Spleen (tissue), 11 donors: ENCODE measurements around the gene AFMID. TPM values are rescaled to one million over a fixed set of nuclear protein-coding genes. Genes with fewer than 3 reads are reported as not detected.

ENCODE experiments used
- DNase-seq: peaks from one replicate; pipeline ENCODE4 v3.0.0-alpha.2; 2020
- H3K27ac ChIP-seq, 8 donors: fragments of 200-600 bp; sonication (generic) in 7 of 8; 1 replicate in 4 of 8; 2 replicates in 4 of 8; pipeline versions ENCODE4 v1.5.0 to v1.8.0; 2016 to 2021; ENCODE audit warnings: inconsistent platforms in 4 of 8, mild to moderate bottlenecking in 4 of 8, moderate library complexity in 1 of 8
- H3K27me3 ChIP-seq, 7 donors: fragments of 200-600 bp; sonication (generic) in 6 of 7; replicated peaks in 1 of 7; 1 replicate in 4 of 7; 2 replicates in 3 of 7; pipeline versions ENCODE4 v1.5.0 to v1.8.0; 2016 to 2021; ENCODE audit warnings: inconsistent platforms in 3 of 7, mild to moderate bottlenecking in 1 of 7
- H3K36me3 ChIP-seq, 6 donors: fragments of 200-600 bp; sonication (generic) in 5 of 6; 1 replicate in 4 of 6; 2 replicates in 2 of 6; pipeline versions ENCODE4 v1.5.0 to v1.8.0; 2016 to 2021; ENCODE audit warnings: inconsistent platforms in 2 of 6
- H3K4me1 ChIP-seq, 6 donors: fragments of 200-600 bp; sonication (generic) in 5 of 6; 1 replicate in 3 of 6; 2 replicates in 3 of 6; pipeline versions ENCODE4 v1.5.0 to v1.8.0; 2016 to 2021; ENCODE audit warnings: inconsistent platforms in 3 of 6
- H3K4me3 ChIP-seq, 8 donors: fragments of 200-600 bp; sonication (generic) in 7 of 8; 1 replicate in 4 of 8; 2 replicates in 4 of 8; pipeline versions ENCODE4 v1.5.0 to v1.8.0; 2016 to 2021; ENCODE audit warnings: inconsistent platforms in 4 of 8, mild to moderate bottlenecking in 4 of 8, moderate library complexity in 2 of 8
- H3K9me3 ChIP-seq, 8 donors: fragments of 200-600 bp; sonication (generic) in 7 of 8; 1 replicate in 4 of 8; 2 replicates in 4 of 8; pipeline versions ENCODE4 v1.5.0 to v1.8.0; 2016 to 2021; ENCODE audit warnings: inconsistent platforms in 4 of 8
- CTCF ChIP-seq, 11 experiments: fragments of 200-600 bp in 7 of 11; fragments of 450-650 bp in 4 of 11; sonication (generic) in 4 of 11; IDR thresholded peaks in 8 of 11; conservative IDR thresholded peaks in 3 of 11; 1 replicate in 7 of 11; 2 replicates in 4 of 11; pipeline versions ENCODE4 v1.4.0 to v1.8.0; 2016 to 2021; ENCODE audit warnings: antibody characterized with exemption in 11 of 11, inconsistent platforms in 4 of 11, mild to moderate bottlenecking in 1 of 11
- POLR2A ChIP-seq, 3 donors: fragments of 450-650 bp; IDR thresholded peaks; one replicate each; pipeline ENCODE4 v1.5.1; 2017; ENCODE audit warnings: antibody characterized with exemption in 3 of 3, mild to moderate bottlenecking in 1 of 3
- POLR2AphosphoS5 ChIP-seq, 3 donors: sonication (generic); formaldehyde crosslinking; IDR thresholded peaks; one replicate each; pipeline ENCODE4 v1.5.1; 2017; ENCODE audit warnings: antibody characterized with exemption in 3 of 3
- WGBS, 5 donors: extraction: QIAGEN DNeasy Blood & Tissue Kit in 3 of 5; methylation state at CpG; one replicate each; pipeline versions ENCODE4 v1.1.5 to v1.1.7; 2013 to 2018; 5-methylcytosine and 5-hydroxymethylcytosine counted together
- intact Hi-C: fragments of 100-400 bp; cut with DNase I; formaldehyde crosslinking; loops from one replicate; pipeline ENCODE4 v1.15.0; 2023; ENCODE audit warnings: low total_unique reads
- polyA plus RNA-seq, 3 donors: library from polyadenylated mRNA; stranded (reverse); fragments of 200-250 nt; gene quantifications; one replicate each; pipeline ENCODE4 v1.2.1, GENCODE V29; 2013
- total RNA-seq, 7 donors: library from RNA; depleted of rRNA in 3 of 7; stranded (reverse); fragments of >200 nt in 3 of 7; fragmentation: NEBNext Ultra II Directional in 4 of 7; extraction: Animal tissue kit (Norgen Biotek cat#: 25700) in 4 of 7; gene quantifications; one replicate each; pipeline versions ENCODE4 v1.1.0 to v1.2.1, GENCODE V29; 2016 to 2021
- donor health status: healthy with polysubstance abuse.
- donor health status: DM: no; HTN: no; CAD: no; lungs with moderate emphysema.
- donor health status: DM: no; HTN: no; CAD: no.
- donor health status: Bipolar disorder and iron deficiency.
- donor health status: healthy.
- donor health status: DM: no; HTN: no; CAD: no.
- donor health status: DM: yes; HTN: yes; CAD: no.

Gene AFMID
- total and polyA plus RNA-seq, 10 donors, result 13.1 to 42.5 (median 24.2) TPM

- TF ChIP-seq CTCF (IDR thresholded peaks at IDR 0.05 in 8 of 11, conservative IDR thresholded peaks at IDR 0.05 in 3 of 11) (no peak), POLR2A (IDR thresholded peaks at IDR 0.05) (no peak), POLR2AphosphoS5 (IDR thresholded peaks at IDR 0.05) (no peak)
- WGBS, 5 donors, result 92 to 98% (median 95%) methylated on average over 6 of the region's 6 CpGs
- no peak for DNase-seq
- Histone ChIP-seq H3K36me3 (peaks cover 0 to 61% (median 3%) of the 10 kb centered on the region in 6 donors), H3K4me1 (peaks cover 0 to 19% (median 1%) of the 10 kb centered on the region in 6 donors), H3K27ac (peak overlapping the region in 2 of 8 donors; percentile 86 to 92), H3K4me3 (no peak overlapping the region), H3K27me3 (no peaks in the 10 kb centered on the region), H3K9me3 (no peaks in the 10 kb centered on the region)
- intact Hi-C loops, result no loop called here
Observed at GRCh38 chr17:78200451-78200850, 13.3 kb downstream of the AFMID start.

GRCh38 chr17:78202666-78203065 lies 15.5 kb downstream of the AFMID start:
- WGBS, 5 donors, result 76 to 84% (median 81%) methylated on average over 8 of the region's 8 CpGs
- Histone ChIP-seq H3K4me3 (no peak overlapping the region), H3K9me3 (no peaks in the 10 kb centered on the region), H3K27me3 (no peaks in the 10 kb centered on the region), H3K36me3 (peaks cover 0 to 48% (median 0%) of the 10 kb centered on the region in 6 donors), H3K27ac (no peak overlapping the region), H3K4me1 (peaks cover 0 to 19% (median 1%) of the 10 kb centered on the region in 6 donors)
- intact Hi-C loops, result no loop called here
- no peak for DNase-seq
- TF ChIP-seq POLR2A (IDR thresholded peaks at IDR 0.05) (no peak), POLR2AphosphoS5 (IDR thresholded peaks at IDR 0.05) (no peak), CTCF (IDR thresholded peaks at IDR 0.05 in 8 of 11, conservative IDR thresholded peaks at IDR 0.05 in 3 of 11) (no peak)

GRCh38 chr17:78204387-78205123 lies 17.4 kb downstream of the AFMID start:
- H3K9me3 ChIP-seq, result no peaks in the 10 kb centered on the region
- 91 to 95% (median 94%) methylated on average over 17 to 22 of the region's 22 CpGs for WGBS, 5 donors
- DNase-seq, result no peak
- H3K4me3 ChIP-seq, result no peak overlapping the region
- no peak for TF ChIP-seq CTCF (IDR thresholded peaks at IDR 0.05 in 8 of 11, conservative IDR thresholded peaks at IDR 0.05 in 3 of 11)
- no peak for TF ChIP-seq POLR2A (IDR thresholded peaks at IDR 0.05)
- TF ChIP-seq POLR2AphosphoS5 (IDR thresholded peaks at IDR 0.05), result no peak
- peaks cover 0 to 43% (median 0%) of the 10 kb centered on the region in 6 donors for H3K36me3 ChIP-seq
- no peak overlapping the region for H3K27ac ChIP-seq
- no peaks in the 10 kb centered on the region for H3K27me3 ChIP-seq
- intact Hi-C loops, result no loop called here
- peaks cover 0 to 2% (median 0%) of the 10 kb centered on the region in 6 donors for H3K4me1 ChIP-seq

- Histone ChIP-seq H3K4me1 (no peaks in the 10 kb centered on the region), H3K4me3 (no peak overlapping the region), H3K9me3 (no peaks in the 10 kb centered on the region), H3K27me3 (no peaks in the 10 kb centered on the region), H3K36me3 (peaks cover 0 to 43% (median 0%) of the 10 kb centered on the region in 6 donors), H3K27ac (no peak overlapping the region)
- intact Hi-C loops, result no loop called here
- no peak for TF ChIP-seq CTCF (IDR thresholded peaks at IDR 0.05 in 8 of 11, conservative IDR thresholded peaks at IDR 0.05 in 3 of 11)
- no peak for TF ChIP-seq POLR2AphosphoS5 (IDR thresholded peaks at IDR 0.05)
- TF ChIP-seq POLR2A (IDR thresholded peaks at IDR 0.05), result no peak
- 91 to 100% (median 93%) methylated on average over 12 to 17 of the region's 17 CpGs for whole genome bisulfite sequencing, 5 donors
- no peak for DNase-seq
Observed at GRCh38 chr17:78205124-78205775, 18.1 kb downstream of the AFMID start.
